GM12891 (cell line): ENCODE measurements around the gene DMRTA1.

Experiments used
- PAX5 ChIP-seq: IDR thresholded peaks from 2 replicates; pipeline ENCODE4 v1.6.1; 2011; ENCODE audit warnings: low read length, moderate library complexity, mild to moderate bottlenecking; ENCODE audit not compliant: insufficient read depth, severe bottlenecking
- POLR2A ChIP-seq: IDR thresholded peaks from 2 replicates; pipeline ENCODE4 v1.6.1; 2011; ENCODE audit warnings: low read depth, low read length, control low read depth
- POLR2AphosphoS5 ChIP-seq: IDR thresholded peaks from 2 replicates; pipeline ENCODE4 v1.6.1; 2011; ENCODE audit warnings: low read depth, low read length, control low read depth
- POU2F2 ChIP-seq: IDR thresholded peaks from 2 replicates; pipeline ENCODE4 v1.6.1; 2011; ENCODE audit warnings: low read depth, mild to moderate bottlenecking, control low read depth, low read length, moderate library complexity
- TAF1 ChIP-seq: IDR thresholded peaks from 2 replicates; pipeline ENCODE4 v1.6.1; 2011; ENCODE audit warnings: low read depth, low read length, control low read depth

- no peak for TF ChIP-seq TAF1
- no peak for TF ChIP-seq POLR2A
- TF ChIP-seq POLR2AphosphoS5 = no peak
- TF ChIP-seq POU2F2 = no peak
- TF ChIP-seq PAX5 = no peak
Observed at GRCh38 chr9:22415941-22416691, 30.5 kb upstream of the DMRTA1 start.
